GM19397 (cell line): ENCODE results near the gene DIS3.
"Not testable (repeated sequence)": the region's sequence is repeated elsewhere in the genome, so short reads cannot be mapped to it uniquely, and the experiment has no call there.

Experiments used
- ATAC-seq: cut with Tn5 transposase; IDR thresholded peaks from one replicate; pipeline ENCODE4 v1.9.1; 2021; ENCODE audit warnings: mild to moderate bottlenecking, moderate library complexity; ENCODE audit not compliant: unreplicated experiment

DIS3 gene

GRCh38 chr13:72754111-72754510 is 27.6 kb downstream of the DIS3 start:
- no peak for ATAC-seq

GRCh38 chr13:72751220-72751619 is 30.5 kb downstream of the DIS3 start:
- ATAC-seq = no peak

GRCh38 chr13:72745260-72745659 is 36.4 kb downstream of the DIS3 start:
- ATAC-seq = no peak

GRCh38 chr13:72740015-72740414 is 41.7 kb downstream of the DIS3 start:
- no peak for ATAC-seq

GRCh38 chr13:72737033-72737432 is 44.7 kb downstream of the DIS3 start:
- no peak for ATAC-seq

GRCh38 chr13:72728290-72728605 is 53.5 kb downstream of the DIS3 start:
- no peak for ATAC-seq

GRCh38 chr13:72727417-72728289 is 54.0 kb downstream of the DIS3 start, which contains the start of the genes BORA and MZT1:
Gene BORA, plus strand, starts transcription at chr13:72727923. Its CDS starts 1,018 bp downstream, at chr13:72728941.
Gene MZT1, minus strand, starts transcription at chr13:72727629. Its CDS starts 27 bp downstream, at chr13:72727602.
- ATAC-seq = peak; percentile 98

GRCh38 chr13:72726726-72727416 is 54.8 kb downstream of the DIS3 start:
- ATAC-seq = peak; percentile 24

GRCh38 chr13:72726185-72726584 is 55.5 kb downstream of the DIS3 start:
- ATAC-seq = not testable (repeated sequence)

GRCh38 chr13:72716776-72717175 is 64.9 kb downstream of the DIS3 start:
- ATAC-seq = no peak
